ENCODE results near the gene COX8C. TPM values are rescaled to one million over a fixed set of nuclear protein-coding genes. Genes with fewer than 3 reads are reported as not detected.

COX8C gene, protein sequence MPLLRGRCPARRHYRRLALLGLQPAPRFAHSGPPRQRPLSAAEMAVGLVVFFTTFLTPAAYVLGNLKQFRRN
- not detected in 2 replicates for total RNA-seq

DNA sequence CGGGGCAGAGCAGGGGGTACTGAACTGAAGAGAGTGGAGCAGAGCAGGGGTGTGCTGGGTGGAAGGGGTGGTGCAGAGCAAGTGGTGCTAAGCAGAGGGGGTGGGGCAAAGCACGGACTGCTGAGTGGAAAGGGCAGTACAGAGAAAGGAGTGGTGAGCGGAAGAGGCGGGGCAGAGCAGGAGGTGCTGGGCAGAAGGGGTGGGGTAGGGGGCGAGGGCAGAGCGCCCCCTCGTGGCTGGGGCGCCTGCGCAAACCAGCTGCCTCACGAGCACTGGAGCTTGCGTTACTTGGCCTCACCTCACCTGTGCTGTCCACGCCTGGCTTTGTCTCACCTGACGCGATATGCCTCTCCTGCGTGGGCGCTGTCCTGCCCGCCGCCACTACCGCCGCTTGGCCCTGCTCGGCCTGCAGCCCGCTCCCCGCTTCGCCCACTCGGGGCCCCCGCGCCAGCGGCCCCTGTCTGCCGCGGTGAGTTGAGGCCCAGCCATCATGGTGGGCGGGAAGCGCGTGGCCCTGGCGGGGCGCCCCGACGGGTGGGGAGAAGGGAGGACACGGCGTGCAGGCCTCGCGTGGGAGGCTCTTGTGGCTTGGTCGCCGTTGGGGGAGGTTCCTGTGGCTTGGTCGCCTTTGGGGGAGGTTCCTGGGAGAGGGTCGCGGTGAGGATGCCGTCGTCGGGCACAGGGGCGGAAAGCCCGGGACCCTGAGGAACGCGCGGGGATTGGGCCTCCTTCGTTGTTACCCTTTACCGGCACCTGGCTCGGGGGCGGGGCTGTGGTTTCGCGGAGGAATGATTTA is at the start of gene COX8C:
Gene COX8C (plus strand): TSS at position 257 of the 796 bp plus-strand sequence. CDS start 87 bp downstream, at position 344.

DNA sequence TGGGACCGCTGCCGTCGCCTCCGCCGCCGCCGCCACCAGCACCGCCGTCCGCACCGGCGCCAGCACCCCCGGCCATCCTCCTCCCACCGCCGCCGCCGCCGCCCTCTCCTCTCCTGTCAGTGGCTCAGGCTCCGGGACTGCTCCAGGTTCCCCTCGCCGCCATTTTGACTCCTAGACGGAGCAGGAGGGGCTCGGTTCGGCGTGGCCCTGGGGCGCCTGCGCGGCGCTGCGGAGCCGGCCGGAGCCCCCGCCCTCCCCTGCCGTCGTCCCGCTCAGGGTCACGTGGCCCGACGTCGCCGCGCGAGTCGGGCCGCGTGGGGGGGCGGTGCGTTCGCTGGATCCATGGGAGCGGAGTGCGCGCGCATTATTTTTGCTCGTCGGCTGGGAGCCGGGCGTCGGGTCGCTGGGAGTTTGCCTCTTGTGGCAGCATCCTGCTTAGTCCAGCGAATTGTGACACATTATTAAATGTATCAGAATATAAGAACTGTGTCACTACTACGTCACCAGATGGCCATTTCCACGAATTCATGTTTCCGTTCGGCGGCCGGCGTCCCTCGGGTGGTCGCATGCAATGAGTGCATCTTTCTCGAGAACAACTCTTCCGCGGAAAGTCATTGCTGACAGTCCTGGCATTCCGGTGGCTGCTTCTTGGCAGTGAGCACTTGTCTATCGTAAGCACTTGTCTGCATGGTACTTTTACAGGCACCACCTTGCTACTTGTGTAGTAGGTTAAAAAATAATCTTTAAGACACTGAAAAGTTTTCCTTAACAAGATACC is 13.9 kb upstream of the COX8C start, which contains the start of gene BTBD7:
Gene BTBD7 (minus strand): TSS at position 184 of the 778 bp plus-strand sequence. CDS start 36,985 bp downstream, outside the sequence.

Small RNA genes within 50 kb of the gene (small RNA-seq; reads per million reads assigned to genes)
- gene RF00019: not detected

Other genes with a start within 250 kb of the COX8C start
- gene ITPK1, start 231.3 kb upstream of the COX8C start, total RNA-seq: 13.6 and 19.2 TPM in 2 replicates
- 6.2 and 8.2 TPM in 2 replicates for gene MOAP1, start 162.3 kb upstream of the COX8C start, total RNA-seq
- 3.7 and 7.2 TPM in 2 replicates for gene LYSET, start 161.9 kb upstream of the COX8C start, total RNA-seq
- 10.9 and 15.8 TPM in 2 replicates for gene GON7, start 140.1 kb upstream of the COX8C start, total RNA-seq
- 32.6 and 33.1 TPM in 2 replicates for gene UBR7, start 139.9 kb upstream of the COX8C start, total RNA-seq
- gene BTBD7, start 14.1 kb upstream of the COX8C start, total RNA-seq: 20.6 and 24.6 TPM in 2 replicates
- gene UNC79, start 83.8 kb downstream of the COX8C start, total RNA-seq: under 0.01 TPM in 2 replicates

All from subcutaneous preadipocyte (primary cell).